HT1080 (cell line): ENCODE results near the gene PIANP. TPM values are rescaled to one million over a fixed set of nuclear protein-coding genes. Genes with fewer than 3 reads are reported as not detected.
A peak's percentile ranks its signal among the peaks of the same experiment; 100 is the strongest.

Experiments used
- DNase-seq: peaks from one replicate; pipeline ENCODE4 v3.0.0-alpha.2; 2015; ENCODE audit warnings: low read depth
- small RNA-seq: library from RNA; depleted of rRNA; stranded (forward); fragments of <200 nt; gene quantifications from one replicate; pipeline ENCODE3, GENCODE V24; 2014
- total RNA-seq: library from RNA; depleted of rRNA; stranded (reverse); fragments of >200 nt; shearing (Covaris generic); gene quantifications from 2 replicates; pipeline ENCODE4 v1.2.3, GENCODE V29; 2014; rRNA removed

PIANP gene
- total RNA-seq, 1 experiment from 2014 or later, result 0.45 TPM

DNA sequence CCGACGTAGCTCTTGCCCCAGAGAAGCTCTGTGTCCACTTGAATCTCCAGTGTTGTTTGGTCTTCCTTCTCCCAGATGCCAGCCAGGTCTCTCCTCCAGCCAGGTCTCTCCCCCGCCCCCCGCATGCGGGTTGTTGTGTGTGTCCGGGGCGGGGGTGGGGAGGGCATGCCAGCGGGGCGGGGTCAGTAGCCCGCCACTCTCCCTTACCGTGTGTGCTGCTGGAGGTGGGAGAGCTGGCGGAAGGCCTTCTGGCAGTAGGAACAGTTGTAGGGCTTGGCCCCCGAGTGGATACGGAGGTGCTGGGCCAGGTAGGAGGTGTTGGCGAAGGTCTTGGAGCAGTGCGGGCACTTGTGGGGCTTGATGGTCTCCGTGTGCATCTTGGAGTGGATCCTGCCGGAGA is 28.5 kb downstream of the PIANP start:
- no peak for DNase-seq

DNA sequence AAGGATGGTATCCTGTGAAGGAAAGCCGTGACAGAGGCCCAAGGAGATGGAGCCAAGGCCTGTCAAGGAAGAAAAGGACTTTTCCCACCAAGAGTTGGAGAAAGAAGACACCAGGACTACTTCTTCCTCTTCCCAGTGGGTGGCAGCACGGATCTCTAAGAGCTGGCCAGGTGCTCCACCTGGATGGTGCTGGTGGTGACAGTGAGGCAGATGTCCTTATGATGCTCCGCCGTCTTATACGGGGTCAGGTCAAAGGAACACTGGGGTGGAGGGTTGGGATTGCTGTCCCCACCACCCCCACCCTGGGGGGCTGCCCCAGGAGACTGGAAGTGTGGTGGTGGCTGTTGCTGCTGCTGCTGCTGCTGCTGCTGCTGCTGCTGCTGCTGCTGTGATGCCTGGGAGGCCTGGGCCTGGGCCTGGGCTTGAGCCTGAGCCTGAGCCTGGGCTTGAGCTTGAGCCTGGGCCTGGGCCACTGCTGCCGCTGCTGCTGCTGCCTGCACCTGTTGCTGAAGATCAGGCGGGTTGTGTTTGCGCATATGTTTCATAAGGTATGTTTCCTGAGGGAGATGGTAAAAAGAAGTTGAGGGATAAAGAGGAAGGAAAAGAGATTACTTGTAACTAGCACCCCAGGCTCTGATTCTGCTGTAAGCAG is 32.9 kb downstream of the PIANP start:
- no peak for DNase-seq

DNA sequence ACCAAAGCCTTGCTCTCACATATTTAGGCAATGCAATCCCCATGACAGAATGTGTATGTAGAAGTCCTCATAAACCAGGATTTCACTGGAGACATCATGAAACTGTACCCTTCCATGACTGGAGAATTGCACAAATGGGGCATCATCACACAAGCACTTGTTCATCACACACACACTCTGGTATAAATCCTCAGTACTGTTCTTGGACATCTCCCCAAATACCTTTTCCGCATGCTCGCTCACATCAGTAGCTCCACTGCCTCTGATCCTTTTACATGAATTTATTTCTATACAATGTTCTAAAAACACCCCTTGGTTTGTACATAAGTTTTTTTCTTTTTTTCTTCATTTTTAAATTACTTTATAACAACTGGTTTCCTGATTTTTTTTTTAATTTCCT is 34.4 kb downstream of the PIANP start:
- DNase-seq, result no peak

DNA sequence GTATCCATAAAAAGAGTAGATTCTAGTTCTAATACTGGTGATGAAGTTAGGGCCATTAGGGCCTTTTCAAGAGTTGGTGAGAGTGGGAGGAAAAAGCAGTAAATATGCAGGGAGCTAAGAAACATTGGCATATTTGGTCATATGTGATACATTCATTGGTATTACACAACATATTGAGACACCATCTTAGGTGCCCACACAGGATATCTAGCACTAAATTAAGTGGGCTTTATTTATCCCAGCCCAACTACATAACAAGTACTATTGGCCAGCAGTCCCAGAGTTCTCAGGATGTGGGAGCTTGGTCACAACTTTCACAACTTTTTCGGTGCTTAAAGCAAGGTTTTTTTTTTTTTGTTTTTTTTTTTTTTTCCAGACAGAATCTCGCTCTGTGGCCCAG is 35.7 kb downstream of the PIANP start:
- no peak for DNase-seq

DNA sequence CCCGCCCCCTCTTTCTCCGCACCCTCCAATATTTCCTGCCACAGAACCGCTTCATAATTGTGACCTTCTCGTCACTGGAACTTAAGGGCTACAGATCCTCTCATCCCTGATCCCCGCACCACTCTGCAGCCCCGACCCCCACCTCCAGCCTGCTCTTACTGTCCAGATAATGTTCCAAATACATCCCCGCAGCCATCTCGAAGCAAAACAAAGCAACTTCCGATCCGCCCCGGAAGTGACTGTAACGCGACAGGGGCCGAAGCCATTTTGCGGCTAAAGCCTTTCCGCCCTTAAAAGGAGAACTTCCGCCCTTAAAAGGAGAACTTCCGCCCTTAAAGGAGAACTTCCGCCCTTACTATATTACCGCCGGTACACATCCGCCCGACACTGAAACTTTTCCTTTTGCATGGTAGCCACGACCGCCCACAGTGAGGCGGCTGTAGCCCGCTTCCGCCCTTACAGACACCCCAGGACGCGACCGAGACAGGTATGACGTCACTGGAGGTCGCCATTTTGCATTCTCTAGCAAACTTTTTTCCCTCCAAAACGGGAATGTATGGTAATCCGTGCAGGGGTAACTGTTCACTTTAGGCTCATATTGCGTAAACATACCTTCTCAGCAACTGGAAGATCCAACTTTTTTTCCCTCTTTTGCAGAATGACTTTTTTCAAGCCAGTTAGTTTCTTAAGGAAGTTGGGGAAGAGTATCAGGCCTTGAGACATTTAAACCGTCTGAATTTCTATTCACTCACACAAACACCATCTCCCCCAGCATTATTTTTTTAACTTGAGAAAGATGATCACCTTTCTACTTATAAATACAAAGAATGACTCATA is 37.5 kb downstream of the PIANP start, which contains the start of gene ING4:
ING4 (minus strand) TSS at position 214 of the 837 bp plus-strand sequence; CDS start at position 196, 18 bp downstream.
- DNase-seq, result peak; percentile 100

DNA sequence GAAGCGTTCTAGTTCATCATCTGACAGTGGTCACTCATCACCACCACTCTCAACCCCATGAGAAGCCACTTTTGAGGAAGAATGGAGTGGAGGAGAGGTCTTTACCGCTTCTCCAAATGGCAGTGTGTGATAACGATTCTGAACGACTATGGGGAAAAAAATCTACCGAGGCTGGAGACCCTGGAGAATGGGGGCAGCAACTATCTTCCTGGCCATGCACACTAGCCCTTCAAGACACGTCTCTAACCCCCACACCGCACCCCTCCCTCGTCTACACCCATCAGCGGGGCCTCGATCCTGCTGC is 38.1 kb downstream of the PIANP start:
- no peak for DNase-seq

DNA sequence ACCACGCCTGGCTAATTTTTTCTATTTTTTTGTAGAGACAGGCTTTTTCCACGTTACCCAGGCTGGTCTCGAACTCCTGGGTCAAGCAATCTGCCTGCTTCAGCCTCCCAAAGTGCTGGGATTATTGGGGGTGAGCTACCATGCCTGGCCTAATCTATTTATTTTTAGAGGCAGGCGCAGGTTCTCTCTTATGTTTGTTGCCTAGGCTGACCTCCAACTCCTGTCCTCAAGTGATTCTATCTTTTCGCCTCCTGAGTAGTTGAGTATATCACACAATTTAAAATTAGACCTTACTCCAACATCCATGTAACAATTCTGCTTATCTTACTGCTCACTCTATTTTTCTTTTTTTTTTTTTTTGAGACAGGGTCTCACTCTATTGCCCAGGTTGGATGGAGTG is 46.6 kb downstream of the PIANP start:
- DNase-seq, result no peak

DNA sequence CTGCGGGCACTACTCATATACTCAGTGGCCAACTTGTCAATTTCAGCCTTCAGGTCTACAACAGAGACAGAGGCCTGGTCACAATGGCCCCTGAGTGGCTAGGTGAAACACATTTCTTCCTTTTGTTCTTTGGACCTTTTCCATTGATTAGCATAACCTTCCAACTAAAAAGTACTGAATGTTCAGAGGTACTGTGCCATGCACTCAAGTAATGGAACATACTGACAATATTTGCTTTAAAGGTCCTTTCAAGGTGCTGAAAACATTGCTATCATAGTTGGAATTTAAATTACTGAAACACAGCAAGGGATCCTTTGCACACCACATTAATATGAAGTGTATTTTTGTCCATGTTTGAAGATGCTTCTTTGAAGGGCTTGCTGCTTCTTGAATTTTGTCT is 47.3 kb downstream of the PIANP start:
- no peak for DNase-seq

DNA sequence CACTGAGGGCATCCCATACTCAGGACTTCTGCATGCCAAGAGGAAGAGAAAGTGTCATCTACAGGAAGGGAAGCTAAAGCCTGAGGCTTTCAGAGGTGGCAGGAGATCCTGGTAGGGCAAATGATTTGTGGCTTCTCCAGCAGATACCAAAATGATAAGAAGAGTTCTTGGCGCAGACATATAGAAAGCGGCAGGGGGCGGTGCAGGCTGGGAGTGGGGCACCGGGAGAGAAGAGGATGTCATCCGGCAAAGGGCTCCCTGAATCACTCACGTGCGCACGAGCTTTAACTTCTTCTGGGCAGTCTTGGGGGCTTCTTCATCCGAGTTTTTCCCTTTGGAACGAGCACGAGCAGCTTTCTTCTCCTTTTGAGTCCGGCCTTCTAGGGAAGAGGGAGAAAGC is 48.2 kb downstream of the PIANP start:
- DNase-seq, result no peak

DNA sequence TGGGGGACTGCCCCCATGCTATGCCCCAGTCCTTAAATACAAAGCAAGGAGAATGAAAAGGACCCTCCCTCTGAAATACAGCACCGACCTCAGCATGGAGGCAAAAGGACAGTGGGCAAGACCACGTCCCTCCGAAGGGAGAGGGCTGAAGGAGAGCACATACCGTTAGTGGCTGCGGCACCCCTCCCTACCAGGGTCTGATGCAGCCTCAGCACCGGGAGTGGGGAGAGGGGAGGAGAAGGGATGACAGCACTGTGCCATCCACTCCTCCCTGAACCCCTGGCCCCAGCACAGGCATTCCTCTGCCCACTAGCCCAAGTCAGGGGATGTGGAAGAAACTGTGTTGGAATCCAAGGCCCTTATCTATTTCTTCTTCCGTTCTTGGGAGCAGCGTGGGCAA is 49.8 kb downstream of the PIANP start:
- no peak for DNase-seq

DNA sequence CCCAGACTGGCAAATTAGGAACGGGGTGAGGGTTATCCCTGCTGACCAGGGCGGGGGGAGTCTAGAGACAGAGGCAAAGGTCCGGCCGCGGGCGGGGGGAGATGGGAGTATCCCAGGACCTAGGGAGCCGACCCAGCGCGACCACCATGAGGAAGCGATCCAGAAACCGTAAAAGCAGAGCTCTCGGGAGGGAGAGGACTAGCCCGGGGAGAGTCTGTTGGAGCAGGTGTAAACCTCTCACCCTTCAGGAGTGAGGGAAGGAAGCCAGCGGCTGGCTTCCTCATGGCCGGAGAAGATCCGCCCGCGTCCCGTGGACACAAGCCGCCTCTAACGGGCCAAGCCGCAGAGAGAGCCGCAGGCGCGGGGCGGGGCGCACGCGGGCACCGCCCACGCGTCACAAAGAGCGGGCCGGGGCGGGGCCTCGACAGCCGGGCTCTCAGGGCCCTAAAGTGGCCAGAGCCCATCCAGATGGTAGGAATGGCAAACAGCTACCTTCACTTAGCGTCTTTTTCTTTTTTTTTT is 53.5 kb downstream of the PIANP start, which contains the start of gene ACRBP:
ACRBP (minus strand) TSS at position 350 of the 522 bp plus-strand sequence; CDS start at position 284, 66 bp downstream.
- no peak for DNase-seq

DNA sequence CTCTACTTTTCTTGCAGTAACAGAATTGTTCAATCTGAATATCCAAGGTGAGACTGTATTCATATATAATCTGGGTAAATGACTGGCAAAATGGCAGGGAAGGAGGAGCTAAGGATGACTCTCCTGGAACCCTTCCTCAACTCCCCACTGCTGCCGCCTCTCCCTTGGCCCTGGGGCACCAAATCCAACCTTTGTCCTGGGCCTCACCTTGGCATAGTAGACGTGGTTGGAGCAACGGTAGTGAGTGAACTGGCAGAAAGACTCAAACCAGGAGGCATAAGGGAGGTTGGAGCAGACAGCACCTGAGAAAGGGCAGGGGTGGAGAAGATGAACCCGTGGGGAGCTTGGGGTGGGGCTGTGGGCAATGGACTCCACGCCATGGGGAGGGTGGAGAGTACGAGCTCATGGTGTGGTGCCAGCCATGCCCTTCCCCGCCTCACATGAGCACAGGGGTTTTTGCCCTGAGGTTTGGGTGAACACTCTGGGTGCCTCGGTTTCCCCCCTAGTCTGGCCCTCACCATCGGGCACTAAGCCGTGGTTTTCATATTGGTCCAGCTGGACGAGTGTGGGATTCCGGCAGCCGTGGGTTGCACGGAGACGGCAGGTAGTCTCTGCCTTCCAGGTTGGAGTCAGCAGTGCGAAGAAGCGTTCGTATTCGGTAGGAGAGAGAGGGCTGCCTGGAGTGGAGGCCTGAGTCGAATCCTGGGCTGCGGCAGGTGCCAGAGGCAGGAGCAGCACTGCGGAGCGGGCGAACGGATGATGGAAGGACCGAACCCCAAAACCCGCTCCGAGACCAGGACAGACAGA is 54.1 kb downstream of the PIANP start:
- no peak for DNase-seq

DNA sequence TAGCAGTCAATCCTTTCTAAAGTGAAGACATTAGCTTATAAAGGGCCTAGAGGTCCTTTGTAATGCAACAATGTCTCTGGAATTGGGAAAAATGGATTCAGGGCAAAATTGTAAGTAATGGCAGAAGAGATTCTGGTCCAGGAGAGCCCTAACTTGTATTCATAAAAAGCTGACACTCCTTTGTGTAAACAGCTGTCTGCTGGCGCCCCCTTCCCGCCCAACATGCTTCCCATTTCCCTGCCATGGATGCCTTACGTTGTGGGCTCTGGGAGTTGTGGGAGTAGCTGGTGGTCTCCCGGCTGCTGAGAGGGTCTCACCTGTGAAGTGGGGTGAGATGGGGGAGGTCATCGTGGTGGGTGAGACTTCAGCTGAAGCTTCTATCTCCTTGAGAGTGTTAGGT is 55.7 kb downstream of the PIANP start:
- DNase-seq, result no peak

DNA sequence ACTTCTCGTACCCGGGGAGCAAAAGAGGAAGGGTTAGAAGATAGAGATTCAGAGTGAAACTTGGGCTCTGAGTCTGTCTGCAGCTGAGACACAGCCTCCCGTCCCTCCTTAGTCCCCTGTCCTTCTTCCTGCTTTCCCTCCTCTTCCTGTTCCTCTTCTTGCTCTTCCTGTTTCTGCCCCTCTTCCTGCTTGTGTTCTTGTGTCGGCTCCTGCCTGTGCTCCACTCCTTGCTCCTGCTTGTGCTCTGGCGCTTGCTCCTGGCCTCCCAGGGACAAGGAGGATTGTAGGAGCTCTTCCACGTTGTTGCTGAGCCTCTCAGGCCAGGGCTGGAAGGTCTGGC is 56.4 kb downstream of the PIANP start:
- no peak for DNase-seq

Small RNA genes within 50 kb of the gene (small RNA-seq; reads per million reads assigned to genes)
- gene RNU6-781P, result not detected

Other genes starting within 250 kb of the PIANP start
- gene TAPBPL, start 248.8 kb downstream of the PIANP start, total RNA-seq, result 11.6 and 12.9 TPM in 2 replicates
- gene VAMP1, start 230.1 kb downstream of the PIANP start, total RNA-seq, result 3.8 and 5.5 TPM in 2 replicates
- 241 and 261 TPM in 2 replicates for gene MRPL51, start 207.6 kb downstream of the PIANP start, total RNA-seq
- gene NCAPD2, start 206.7 kb downstream of the PIANP start, total RNA-seq, result 158 and 173 TPM in 2 replicates
- gene GAPDH, start 166.3 kb downstream of the PIANP start, total RNA-seq, result 10,781 and 12,621 TPM in 2 replicates
- gene IFFO1, start 144.8 kb downstream of the PIANP start, total RNA-seq, result 7.7 and 9.5 TPM in 2 replicates
- 80.0 and 90.1 TPM in 2 replicates for gene NOP2, start 132.5 kb downstream of the PIANP start, total RNA-seq
- 348 and 371 TPM in 2 replicates for gene CHD4, start 93.4 kb downstream of the PIANP start, total RNA-seq
- 0.27 and 0.29 TPM in 2 replicates for gene LPAR5, start 64.9 kb downstream of the PIANP start, total RNA-seq
- gene ACRBP, start 53.4 kb downstream of the PIANP start, total RNA-seq, result not detected in 2 replicates
- gene ING4, start 37.7 kb downstream of the PIANP start, total RNA-seq, result 22.3 and 25.5 TPM in 2 replicates
- 28.8 and 42.6 TPM in 2 replicates for gene ZNF384, start 11.4 kb downstream of the PIANP start, total RNA-seq
- gene COPS7A, start 23.2 kb upstream of the PIANP start, total RNA-seq, result 97.5 and 97.6 TPM in 2 replicates
- 283 and 297 TPM in 2 replicates for gene MLF2, start 52.3 kb upstream of the PIANP start, total RNA-seq
- gene PTMS, start 65.5 kb upstream of the PIANP start, total RNA-seq, result 105 and 148 TPM in 2 replicates
- 0.20 and 2.0 TPM in 2 replicates for gene LAG3, start 71.7 kb upstream of the PIANP start, total RNA-seq
- gene CD4, start 88.7 kb upstream of the PIANP start, total RNA-seq, result 0.10 TPM in 1 of 2 replicates, not detected in the other
- 7.2 and 8.7 TPM in 2 replicates for gene GPR162, start 121.0 kb upstream of the PIANP start, total RNA-seq
- 31.5 and 31.7 TPM in 2 replicates for gene P3H3, start 127.6 kb upstream of the PIANP start, total RNA-seq
- gene GNB3, start 140.1 kb upstream of the PIANP start, total RNA-seq, result 1.5 and 1.6 TPM in 2 replicates
- 129 and 190 TPM in 2 replicates for gene CDCA3, start 150.5 kb upstream of the PIANP start, total RNA-seq
- gene USP5, start 151.3 kb upstream of the PIANP start, total RNA-seq, result 109 and 112 TPM in 2 replicates
- gene TPI1, start 166.7 kb upstream of the PIANP start, total RNA-seq, result 1,401 and 1,471 TPM in 2 replicates
- gene SPSB2, start 172.5 kb upstream of the PIANP start, total RNA-seq, result 15.7 and 20.0 TPM in 2 replicates
- gene LRRC23, start 204.0 kb upstream of the PIANP start, total RNA-seq, result 3.5 and 3.6 TPM in 2 replicates
- 13.4 and 26.3 TPM in 2 replicates for gene ENO2, start 213.8 kb upstream of the PIANP start, total RNA-seq
- 6.6 and 11.6 TPM in 2 replicates for gene ATN1, start 227.1 kb upstream of the PIANP start, total RNA-seq
- not detected in 2 replicates for gene RNU7-1, start 243.0 kb upstream of the PIANP start, total RNA-seq
- 127 and 201 TPM in 2 replicates for gene C12orf57, start 243.2 kb upstream of the PIANP start, total RNA-seq